ENCODE data around the gene PRTN3.
A peak's percentile ranks its signal among the peaks of the same experiment; 100 is the strongest.
"Not testable (repeated sequence)": the region's sequence is repeated elsewhere in the genome, so short reads cannot be mapped to it uniquely, and the experiment has no call there.

Gene PRTN3

GRCh38 chr19:884420-885211, 43.8 kb downstream of the PRTN3 start:
- DNase-seq, result no peak

- no peak for DNase-seq
Measured at GRCh38 chr19:885536-886224, 44.9 kb downstream of the PRTN3 start.

- no peak for DNase-seq
Measured at GRCh38 chr19:887072-887471, 46.3 kb downstream of the PRTN3 start.

GRCh38 chr19:887599-887998, 46.8 kb downstream of the PRTN3 start:
- no peak for DNase-seq

- no peak for DNase-seq
Measured at GRCh38 chr19:888581-889385, 48.0 kb downstream of the PRTN3 start.

GRCh38 chr19:889662-890295, 49.0 kb downstream of the PRTN3 start:
- no peak for DNase-seq

GRCh38 chr19:890831-891230, 50.0 kb downstream of the PRTN3 start:
- no peak for DNase-seq

- not testable (repeated sequence) for DNase-seq
Measured at GRCh38 chr19:891421-892200, 50.8 kb downstream of the PRTN3 start.

GRCh38 chr19:892243-892893, 51.6 kb downstream of the PRTN3 start:
- DNase-seq, result no peak

- peak; percentile 75 to 95 for DNase-seq
Measured at GRCh38 chr19:892894-893689, 52.3 kb downstream of the PRTN3 start, which contains the start of the genes MED16 and RNU6-9. Gene MED16, minus strand, starts transcription at chr19:893187. Its CDS starts 2,056 bp downstream, at chr19:891131. Gene RNU6-9, plus strand, starts transcription at chr19:893484.

- DNase-seq, result no peak
Measured at GRCh38 chr19:896434-896833, 55.6 kb downstream of the PRTN3 start.

- no peak for DNase-seq
Measured at GRCh38 chr19:896999-897398, 56.2 kb downstream of the PRTN3 start.

- no peak for DNase-seq
Measured at GRCh38 chr19:897442-898039, 56.7 kb downstream of the PRTN3 start.

All from NCI-H524 (cell line).